BLaER1 (cell line): ENCODE results near the gene FOXE1.
A peak's percentile ranks its signal among the peaks of the same experiment; 100 is the strongest.

ENCODE experiments used
- H3K27ac ChIP-seq: shearing (Covaris generic); formaldehyde crosslinking; 2 replicates; pipeline ENCODE4 v1.8.1; 2022
- H3K27me3 ChIP-seq: shearing (Covaris generic); formaldehyde crosslinking; 2 replicates; pipeline ENCODE4 v1.8.1; 2022
- H3K36me3 ChIP-seq: shearing (Covaris generic); formaldehyde crosslinking; 2 replicates; pipeline ENCODE4 v1.8.1; 2022
- H3K4me1 ChIP-seq: shearing (Covaris generic); formaldehyde crosslinking; 2 replicates; pipeline ENCODE4 v1.8.1; 2022
- H3K4me2 ChIP-seq: shearing (Covaris generic); formaldehyde crosslinking; 2 replicates; pipeline ENCODE4 v1.8.1; 2022
- H3K4me3 ChIP-seq: shearing (Covaris generic); formaldehyde crosslinking; 2 replicates; pipeline ENCODE4 v1.8.1; 2022
- H3K9ac ChIP-seq: shearing (Covaris generic); formaldehyde crosslinking; 2 replicates; pipeline ENCODE4 v1.8.1; 2022
- H3K9me3 ChIP-seq: shearing (Covaris generic); formaldehyde crosslinking; 2 replicates; pipeline ENCODE4 v1.8.1; 2022
- H4K20me1 ChIP-seq: shearing (Covaris generic); formaldehyde crosslinking; 2 replicates; pipeline ENCODE4 v1.8.1; 2022
- Cebpa-rat ChIP-seq: shearing (Covaris generic); IDR thresholded peaks from 2 replicates; pipeline ENCODE4 v1.8.1; 2022

The FOXE1 gene

DNA sequence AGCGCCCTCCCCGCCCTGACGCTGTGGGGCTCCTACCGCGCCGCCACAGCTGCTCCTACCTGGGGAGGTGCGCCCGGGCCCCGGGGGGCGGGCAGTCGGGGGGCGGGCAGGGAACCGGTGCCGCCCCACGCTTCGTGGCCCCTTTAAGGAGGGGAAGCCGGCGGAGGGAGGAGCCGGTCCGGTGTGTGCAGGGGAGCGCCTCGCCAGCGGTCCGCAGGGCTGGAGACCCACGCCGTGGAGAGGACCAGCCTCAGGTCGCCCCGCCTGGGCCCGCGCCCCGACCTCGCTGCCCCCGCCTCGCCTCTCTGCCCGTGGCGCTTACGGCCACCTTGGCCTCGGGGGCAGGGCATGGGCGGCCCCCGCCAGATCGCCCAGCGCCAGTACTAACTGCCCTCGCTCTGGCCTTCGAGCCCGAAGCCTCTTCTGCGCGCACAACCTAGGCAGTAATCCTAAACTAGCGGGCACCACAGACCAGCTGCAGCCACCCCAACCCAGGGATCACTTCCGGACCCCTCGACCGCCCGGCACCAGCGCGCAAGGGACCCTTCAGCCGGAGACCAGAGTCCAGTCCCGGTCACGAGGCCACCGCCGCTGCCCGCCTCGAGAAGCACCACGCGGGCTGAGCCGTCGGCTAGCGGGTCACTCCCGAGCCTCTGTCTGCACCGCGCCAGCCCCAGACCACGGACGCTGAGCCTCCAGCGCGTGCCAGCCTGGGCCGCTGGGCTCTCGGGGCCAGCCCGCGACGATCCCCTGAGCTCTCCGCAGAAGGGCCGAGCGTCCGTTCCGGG is at the start of gene FOXE1:
TSS of gene FOXE1 (plus strand) at position 171 of the 788 bp plus-strand sequence. CDS start 689 bp downstream, outside the sequence.
- Histone ChIP-seq H3K27ac (no peak within 1 kb of the TSS), H4K20me1 (no peaks in the 10 kb centered on the region), H3K36me3 (0 out of 2 replicates have a peak, but pooled peaks cover 4% of the 10 kb centered on the region), H3K27me3 (peaks cover 99% of the 10 kb centered on the region), H3K4me2 (no peak within 1 kb of the TSS), H3K9ac (no peak within 1 kb of the TSS), H3K4me3 (peak within 1 kb of the TSS; percentile 49), H3K9me3 (peaks cover 82% of the 10 kb centered on the region), H3K4me1 (no peaks in the 10 kb centered on the region)
- TF ChIP-seq Cebpa-rat: no peak

DNA sequence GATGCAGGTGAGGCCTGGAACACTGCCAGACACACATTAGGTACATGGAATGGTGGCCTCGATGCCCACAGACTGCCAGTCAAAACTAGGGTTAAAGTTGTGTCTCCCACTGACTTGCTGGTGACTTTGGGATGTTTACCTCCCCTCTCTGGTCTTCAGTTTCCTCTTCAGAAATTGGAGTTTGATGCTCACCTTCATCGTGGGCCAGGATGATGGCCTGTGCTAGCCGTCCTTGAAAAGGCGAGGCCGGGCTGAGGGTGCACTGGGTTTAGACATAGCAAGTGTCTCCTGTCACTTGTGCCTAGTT is 49.0 kb upstream of the FOXE1 start:
- H3K27ac ChIP-seq: peak overlapping the region; percentile 62; the same call in 1 of the 2 replicates
- H3K4me3 ChIP-seq: peak overlapping the region; percentile 67
- peak overlapping the region; percentile 55 for H3K4me2 ChIP-seq
- no peaks in the 10 kb centered on the region for H3K27me3 ChIP-seq
- H4K20me1 ChIP-seq: no peaks in the 10 kb centered on the region
- no peaks in the 10 kb centered on the region for H3K4me1 ChIP-seq
- H3K36me3 ChIP-seq: no peaks in the 10 kb centered on the region
- H3K9me3 ChIP-seq: no peaks in the 10 kb centered on the region
- TF ChIP-seq Cebpa-rat: no peak
- peak overlapping the region; percentile 72; the same call in 1 of the 2 replicates for H3K9ac ChIP-seq

DNA sequence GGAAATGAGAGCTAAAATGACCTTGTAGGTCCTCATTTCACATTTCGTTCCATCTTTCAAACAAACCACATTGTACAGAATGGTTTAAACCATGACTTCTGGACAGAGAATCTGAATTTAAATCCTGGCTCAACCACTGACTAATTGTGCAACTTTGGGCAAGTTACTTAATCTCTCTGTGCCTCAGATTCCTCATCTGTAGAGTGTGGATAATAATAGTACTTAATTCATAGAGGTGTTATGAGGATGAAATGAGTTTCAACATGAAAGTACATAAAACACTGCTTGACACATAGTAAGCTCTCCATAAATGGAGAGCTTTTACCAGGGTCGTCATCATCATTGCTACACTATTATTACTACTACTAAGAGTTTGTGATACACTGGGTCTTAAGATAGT is 46.3 kb upstream of the FOXE1 start:
- H3K9me3 ChIP-seq: no peaks in the 10 kb centered on the region
- H3K36me3 ChIP-seq: no peaks in the 10 kb centered on the region
- no peaks in the 10 kb centered on the region for H3K27me3 ChIP-seq
- no peak overlapping the region for H3K9ac ChIP-seq
- TF ChIP-seq Cebpa-rat: no peak
- H4K20me1 ChIP-seq: no peaks in the 10 kb centered on the region
- no peaks in the 10 kb centered on the region for H3K4me1 ChIP-seq
- no peak overlapping the region for H3K4me3 ChIP-seq
- no peak overlapping the region for H3K4me2 ChIP-seq
- no peak overlapping the region for H3K27ac ChIP-seq

DNA sequence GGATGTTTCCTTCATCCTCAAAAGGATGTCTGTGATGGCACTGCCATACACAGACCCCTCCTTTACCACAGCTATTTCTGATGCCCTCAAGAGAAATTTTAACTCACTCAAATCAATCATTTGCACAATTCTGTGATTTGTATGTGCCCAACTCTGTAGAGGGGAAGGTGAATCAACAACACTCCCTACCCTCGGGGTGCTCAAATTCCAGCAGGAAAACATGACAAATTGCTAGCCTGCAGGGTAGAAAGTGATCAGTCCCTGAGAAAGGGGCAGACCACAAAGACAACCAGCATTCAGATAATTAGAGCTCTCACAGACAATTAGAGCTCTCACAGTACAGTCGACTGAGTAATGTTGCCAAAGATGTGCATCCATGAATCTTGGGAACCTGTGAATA is 45.3 kb upstream of the FOXE1 start:
- H3K4me2 ChIP-seq: no peak overlapping the region
- H3K27me3 ChIP-seq: no peaks in the 10 kb centered on the region
- H3K9ac ChIP-seq: no peak overlapping the region
- H3K27ac ChIP-seq: no peak overlapping the region
- TF ChIP-seq Cebpa-rat: no peak
- H3K4me3 ChIP-seq: no peak overlapping the region
- no peaks in the 10 kb centered on the region for H4K20me1 ChIP-seq
- H3K9me3 ChIP-seq: no peaks in the 10 kb centered on the region
- no peaks in the 10 kb centered on the region for H3K36me3 ChIP-seq
- H3K4me1 ChIP-seq: no peaks in the 10 kb centered on the region

DNA sequence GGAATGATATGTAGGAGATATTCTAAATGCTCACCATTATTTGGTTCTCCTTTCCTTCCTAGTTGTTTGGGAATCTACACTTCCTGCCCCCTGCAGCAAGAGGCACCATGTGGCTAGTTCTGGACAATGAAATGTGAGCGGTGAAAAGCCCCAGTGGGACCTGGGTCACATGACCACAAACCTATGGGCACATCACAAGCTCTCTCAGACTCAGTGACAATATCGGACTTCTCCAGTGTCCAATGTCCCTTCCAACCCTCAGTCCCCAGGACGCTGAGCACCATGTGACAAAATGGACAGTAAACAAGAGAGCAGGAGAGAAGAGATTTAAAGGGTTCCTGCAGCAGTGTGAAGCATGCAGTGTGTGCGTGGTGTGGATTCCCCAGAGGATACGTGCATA is 44.6 kb upstream of the FOXE1 start:
- H3K4me2 ChIP-seq: no peak overlapping the region
- H3K4me1 ChIP-seq: no peaks in the 10 kb centered on the region
- no peak overlapping the region for H3K9ac ChIP-seq
- H3K36me3 ChIP-seq: no peaks in the 10 kb centered on the region
- H4K20me1 ChIP-seq: no peaks in the 10 kb centered on the region
- no peak for TF ChIP-seq Cebpa-rat
- H3K9me3 ChIP-seq: no peaks in the 10 kb centered on the region
- H3K4me3 ChIP-seq: no peak overlapping the region
- no peak overlapping the region for H3K27ac ChIP-seq
- H3K27me3 ChIP-seq: no peaks in the 10 kb centered on the region

DNA sequence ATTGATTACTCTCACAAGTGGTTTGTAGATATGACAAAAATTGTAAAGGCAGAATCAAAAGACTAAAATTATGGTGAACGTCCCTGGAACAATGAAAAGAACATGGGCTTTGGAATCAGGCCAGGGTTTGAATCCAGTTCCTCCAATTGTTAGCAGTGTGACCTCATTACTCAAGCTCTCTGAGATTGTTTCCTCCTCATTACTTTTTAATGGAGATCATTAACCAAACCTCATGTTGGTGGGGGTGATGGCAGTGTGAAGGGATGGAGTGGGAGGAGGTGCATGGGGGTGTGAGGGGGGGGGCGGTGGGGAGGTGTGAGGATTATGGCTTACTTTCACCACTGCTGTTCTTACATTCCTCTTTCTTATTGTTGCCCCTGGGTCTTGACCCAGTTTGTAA is 44.1 kb upstream of the FOXE1 start:
- H3K27ac ChIP-seq: no peak overlapping the region
- peaks cover 5% of the 10 kb centered on the region for H3K9me3 ChIP-seq
- no peaks in the 10 kb centered on the region for H3K36me3 ChIP-seq
- no peaks in the 10 kb centered on the region for H4K20me1 ChIP-seq
- H3K27me3 ChIP-seq: no peaks in the 10 kb centered on the region
- no peak overlapping the region for H3K9ac ChIP-seq
- no peak overlapping the region for H3K4me2 ChIP-seq
- no peak overlapping the region for H3K4me3 ChIP-seq
- TF ChIP-seq Cebpa-rat: no peak
- no peaks in the 10 kb centered on the region for H3K4me1 ChIP-seq

DNA sequence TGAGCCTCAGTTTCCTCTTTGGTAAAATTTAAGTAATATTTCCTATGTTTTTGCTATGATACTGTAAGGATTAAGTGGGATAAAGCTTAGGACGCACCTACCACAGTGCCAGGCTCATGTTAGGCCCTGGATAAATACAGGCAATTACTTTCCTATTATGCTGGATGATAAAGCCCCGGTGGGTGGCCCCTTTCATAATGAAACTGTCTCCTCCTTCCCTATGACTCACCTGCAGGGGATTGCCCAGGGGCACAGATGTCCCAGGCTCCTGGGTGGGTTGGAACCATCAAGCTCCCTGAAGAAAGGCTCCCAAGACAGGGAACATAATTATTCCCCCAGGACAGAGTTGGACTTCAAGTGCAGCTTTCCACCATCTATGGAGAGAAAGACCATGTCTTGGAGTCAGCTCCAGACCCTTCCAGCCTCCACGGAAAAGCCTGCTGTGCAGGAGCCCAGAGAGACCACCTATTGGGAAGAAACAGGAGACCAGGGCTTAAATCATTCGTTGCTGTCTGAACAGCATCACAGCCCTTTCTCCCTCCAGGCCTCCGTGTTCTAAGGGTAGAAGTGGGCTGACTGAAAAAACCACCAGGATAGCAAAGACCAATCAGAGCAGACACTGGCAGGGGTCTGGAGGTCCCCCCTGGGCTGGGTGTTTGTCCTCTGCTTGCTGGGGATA is 43.2 kb upstream of the FOXE1 start:
- H3K4me2 ChIP-seq: no peak overlapping the region
- no peak overlapping the region for H3K27ac ChIP-seq
- H3K27me3 ChIP-seq: no peaks in the 10 kb centered on the region
- H3K9me3 ChIP-seq: peaks cover 8% of the 10 kb centered on the region
- H3K36me3 ChIP-seq: no peaks in the 10 kb centered on the region
- no peak overlapping the region for H3K9ac ChIP-seq
- no peaks in the 10 kb centered on the region for H3K4me1 ChIP-seq
- no peak for TF ChIP-seq Cebpa-rat
- no peaks in the 10 kb centered on the region for H4K20me1 ChIP-seq
- H3K4me3 ChIP-seq: no peak overlapping the region

DNA sequence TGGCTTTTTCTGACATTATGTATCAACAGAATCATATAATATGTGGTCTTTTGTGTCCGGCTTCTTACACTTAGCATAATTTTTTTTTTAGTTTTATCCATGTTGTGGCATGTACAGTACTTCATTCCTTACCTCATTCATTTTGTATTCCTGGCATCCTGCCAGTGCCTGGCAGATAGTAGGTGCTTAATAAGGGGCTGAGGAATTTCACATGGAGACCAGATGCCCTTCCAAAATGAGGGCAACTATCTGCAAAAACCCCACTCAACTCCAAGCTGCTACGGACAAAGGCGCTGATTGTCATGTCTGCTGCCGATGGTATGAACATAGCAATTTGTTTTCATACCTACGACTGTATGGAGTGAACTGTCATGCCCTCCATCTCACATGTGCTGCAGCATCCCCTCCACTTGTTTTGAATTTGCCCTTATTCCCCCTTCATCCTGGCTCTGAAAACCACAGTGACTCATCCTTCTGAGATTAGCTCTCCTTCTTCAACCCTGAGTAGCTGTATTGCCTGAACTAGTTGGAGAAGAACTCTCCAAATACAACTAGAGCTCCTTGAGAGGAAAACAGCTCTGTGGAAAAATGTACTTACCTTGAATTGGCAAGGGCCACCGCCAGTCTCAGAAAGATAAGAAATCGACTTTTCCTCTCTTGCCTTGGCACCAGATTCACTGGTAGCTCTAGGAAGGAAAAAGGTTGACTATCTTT is 41.3 kb upstream of the FOXE1 start:
- Histone ChIP-seq H4K20me1 (no peaks in the 10 kb centered on the region), H3K4me1 (no peaks in the 10 kb centered on the region), H3K36me3 (no peaks in the 10 kb centered on the region), H3K4me2 (no peak overlapping the region), H3K9me3 (peaks cover 8% of the 10 kb centered on the region), H3K9ac (no peak overlapping the region), H3K27ac (no peak overlapping the region), H3K27me3 (no peaks in the 10 kb centered on the region), H3K4me3 (no peak overlapping the region)
- no peak for TF ChIP-seq Cebpa-rat

DNA sequence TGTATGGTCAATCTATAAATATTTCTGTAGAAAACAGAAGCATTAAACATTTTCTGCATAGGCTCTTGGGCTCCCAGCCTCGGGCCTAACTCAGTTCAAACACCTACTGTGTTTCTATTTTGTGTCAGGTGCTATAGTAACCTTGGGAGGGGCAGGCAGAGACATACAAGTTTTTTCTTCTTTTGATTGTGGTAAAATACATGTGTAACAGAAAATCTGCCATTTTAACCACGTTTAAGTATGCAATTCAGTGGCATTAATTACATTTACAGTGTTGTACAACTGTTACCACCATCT is 40.8 kb upstream of the FOXE1 start:
- H3K9ac ChIP-seq: no peak overlapping the region
- no peaks in the 10 kb centered on the region for H3K36me3 ChIP-seq
- H3K9me3 ChIP-seq: peaks cover 8% of the 10 kb centered on the region
- no peak overlapping the region for H3K27ac ChIP-seq
- H3K4me3 ChIP-seq: no peak overlapping the region
- no peaks in the 10 kb centered on the region for H4K20me1 ChIP-seq
- H3K4me1 ChIP-seq: no peaks in the 10 kb centered on the region
- no peak overlapping the region for H3K4me2 ChIP-seq
- TF ChIP-seq Cebpa-rat: no peak
- H3K27me3 ChIP-seq: no peaks in the 10 kb centered on the region

DNA sequence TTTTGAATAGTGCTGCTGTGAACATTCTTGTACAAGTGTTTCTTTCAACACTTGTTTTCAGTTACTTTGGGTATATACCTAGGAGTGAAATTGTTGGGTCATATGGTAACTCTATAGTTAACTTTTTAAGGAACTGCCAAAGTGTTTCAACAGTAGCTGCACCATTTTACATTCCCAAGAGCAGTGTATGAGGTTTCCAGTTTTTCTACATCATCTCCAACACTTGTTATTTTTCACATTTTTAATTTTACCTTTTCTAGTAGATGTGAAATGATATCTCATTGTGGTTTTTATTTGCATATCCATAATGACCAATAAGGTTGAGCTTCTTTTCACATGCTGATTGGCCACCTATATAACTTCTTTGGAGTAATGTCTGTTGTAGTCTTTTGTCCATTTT is 40.0 kb upstream of the FOXE1 start:
- peaks cover 8% of the 10 kb centered on the region for H3K9me3 ChIP-seq
- no peak overlapping the region for H3K9ac ChIP-seq
- H3K36me3 ChIP-seq: no peaks in the 10 kb centered on the region
- no peak overlapping the region for H3K27ac ChIP-seq
- no peak overlapping the region for H3K4me3 ChIP-seq
- no peaks in the 10 kb centered on the region for H4K20me1 ChIP-seq
- no peaks in the 10 kb centered on the region for H3K27me3 ChIP-seq
- no peaks in the 10 kb centered on the region for H3K4me1 ChIP-seq
- no peak for TF ChIP-seq Cebpa-rat
- no peak overlapping the region for H3K4me2 ChIP-seq
